Measurements from ENCODE around the gene BSPRY. TPM values are rescaled to one million over a fixed set of nuclear protein-coding genes. Genes with fewer than 3 reads are reported as not detected.

BSPRY gene
- total and polyA plus RNA-seq, 2 of the 13 experiments (the other 11 are each of a cell fraction or from before 2014, with no cell fraction given) = 0.09 to 0.26 TPM

DNA sequence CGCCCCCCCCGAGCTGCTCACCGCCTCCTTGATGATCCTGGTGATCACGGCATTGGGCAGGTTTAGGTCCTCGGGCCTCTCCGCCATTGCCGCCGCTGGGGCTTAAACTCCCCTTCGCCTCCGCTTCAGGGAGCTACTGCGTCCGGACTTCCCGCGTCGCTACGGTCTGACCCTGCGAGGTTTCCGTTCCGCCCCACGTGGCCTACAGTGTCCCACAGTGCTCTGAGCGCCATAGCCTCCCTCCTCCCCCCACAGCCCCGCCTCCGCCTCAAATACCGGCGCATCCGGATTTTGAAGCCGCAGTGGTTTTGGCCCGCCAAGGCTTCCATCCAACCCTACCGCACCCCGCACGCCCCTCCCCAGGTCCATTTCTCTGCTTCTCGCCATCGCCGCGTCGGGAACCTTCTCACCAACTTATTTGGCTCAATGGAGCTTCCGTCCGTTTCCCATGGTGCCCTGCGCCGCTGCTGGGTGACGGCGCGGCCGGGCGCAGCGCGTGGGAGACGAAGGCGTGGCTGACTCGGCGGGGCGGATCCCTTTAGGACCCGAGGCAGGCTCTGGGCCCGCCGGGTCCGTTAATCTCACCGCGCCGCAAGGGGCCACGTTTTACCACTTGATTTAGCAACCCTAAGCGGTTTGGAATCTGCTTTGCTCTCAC is 61.0 kb downstream of the BSPRY start, which contains the start of the genes C9orf43 and POLE3 (continued):
- TF ChIP-seq, protein P1, sequence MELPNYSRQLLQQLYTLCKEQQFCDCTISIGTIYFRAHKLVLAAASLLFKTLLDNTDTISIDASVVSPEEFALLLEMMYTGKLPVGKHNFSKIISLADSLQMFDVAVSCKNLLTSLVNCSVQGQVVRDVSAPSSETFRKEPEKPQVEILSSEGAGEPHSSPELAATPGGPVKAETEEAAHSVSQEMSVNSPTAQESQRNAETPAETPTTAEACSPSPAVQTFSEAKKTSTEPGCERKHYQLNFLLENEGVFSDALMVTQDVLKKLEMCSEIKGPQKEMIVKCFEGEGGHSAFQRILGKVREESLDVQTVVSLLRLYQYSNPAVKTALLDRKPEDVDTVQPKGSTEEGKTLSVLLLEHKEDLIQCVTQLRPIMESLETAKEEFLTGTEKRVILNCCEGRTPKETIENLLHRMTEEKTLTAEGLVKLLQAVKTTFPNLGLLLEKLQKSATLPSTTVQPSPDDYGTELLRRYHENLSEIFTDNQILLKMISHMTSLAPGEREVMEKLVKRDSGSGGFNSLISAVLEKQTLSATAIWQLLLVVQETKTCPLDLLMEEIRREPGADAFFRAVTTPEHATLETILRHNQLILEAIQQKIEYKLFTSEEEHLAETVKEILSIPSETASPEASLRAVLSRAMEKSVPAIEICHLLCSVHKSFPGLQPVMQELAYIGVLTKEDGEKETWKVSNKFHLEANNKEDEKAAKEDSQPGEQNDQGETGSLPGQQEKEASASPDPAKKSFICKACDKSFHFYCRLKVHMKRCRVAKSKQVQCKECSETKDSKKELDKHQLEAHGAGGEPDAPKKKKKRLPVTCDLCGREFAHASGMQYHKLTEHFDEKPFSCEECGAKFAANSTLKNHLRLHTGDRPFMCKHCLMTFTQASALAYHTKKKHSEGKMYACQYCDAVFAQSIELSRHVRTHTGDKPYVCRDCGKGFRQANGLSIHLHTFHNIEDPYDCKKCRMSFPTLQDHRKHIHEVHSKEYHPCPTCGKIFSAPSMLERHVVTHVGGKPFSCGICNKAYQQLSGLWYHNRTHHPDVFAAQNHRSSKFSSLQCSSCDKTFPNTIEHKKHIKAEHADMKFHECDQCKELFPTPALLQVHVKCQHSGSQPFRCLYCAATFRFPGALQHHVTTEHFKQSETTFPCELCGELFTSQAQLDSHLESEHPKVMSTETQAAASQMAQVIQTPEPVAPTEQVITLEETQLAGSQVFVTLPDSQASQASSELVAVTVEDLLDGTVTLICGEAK (IDR thresholded peaks at IDR 0.05) = no peak
- TF ChIP-seq, protein P1 (CRISPR knock-in tag; IDR thresholded peaks at IDR 0.05) = peak; percentile 86
- peak; percentile 83 for TF ChIP-seq CREM (IDR thresholded peaks at IDR 0.05)
- TF ChIP-seq CREM (CRISPR knock-in tag; IDR thresholded peaks at IDR 0.05) = no peak
- TF ChIP-seq ETV5 (CRISPR knock-in tag; IDR thresholded peaks at IDR 0.05; ENCODE audit: borderline replicate concordance) = peak; percentile 46; the same call in 1 of the 2 replicates
- no peak for TF ChIP-seq MZF1 (CRISPR knock-in tag; IDR thresholded peaks at IDR 0.05; ENCODE audit: borderline replicate concordance)
- no peak for TF ChIP-seq EED (CRISPR knock-in tag; IDR thresholded peaks at IDR 0.05)
- TF ChIP-seq, protein P2, sequence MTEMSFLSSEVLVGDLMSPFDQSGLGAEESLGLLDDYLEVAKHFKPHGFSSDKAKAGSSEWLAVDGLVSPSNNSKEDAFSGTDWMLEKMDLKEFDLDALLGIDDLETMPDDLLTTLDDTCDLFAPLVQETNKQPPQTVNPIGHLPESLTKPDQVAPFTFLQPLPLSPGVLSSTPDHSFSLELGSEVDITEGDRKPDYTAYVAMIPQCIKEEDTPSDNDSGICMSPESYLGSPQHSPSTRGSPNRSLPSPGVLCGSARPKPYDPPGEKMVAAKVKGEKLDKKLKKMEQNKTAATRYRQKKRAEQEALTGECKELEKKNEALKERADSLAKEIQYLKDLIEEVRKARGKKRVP (CRISPR knock-in tag; IDR thresholded peaks at IDR 0.05) = peak in 1 of 2 experiments; percentile 77; a peak in 2 of 4 replicates
- TF ChIP-seq ZBTB38 (CRISPR knock-in tag; IDR thresholded peaks at IDR 0.05) = peak; percentile 76; the same call in 1 of the 2 replicates
- TF ChIP-seq ZNF781 (CRISPR knock-in tag; IDR thresholded peaks at IDR 0.05; ENCODE audit: borderline replicate concordance, not compliant biosample characterization) = no peak
- peak; percentile 82 for TF ChIP-seq SP5 (CRISPR knock-in tag; IDR thresholded peaks at IDR 0.05; ENCODE audit: borderline replicate concordance, low read depth)
- peak; percentile 76 for TF ChIP-seq ZNF264 (CRISPR knock-in tag; IDR thresholded peaks at IDR 0.05)
- no peak for TF ChIP-seq GATA4 (IDR thresholded peaks at IDR 0.05; ENCODE audit: borderline replicate concordance, low read depth)
- no peak for TF ChIP-seq HOXA7 (CRISPR knock-in tag; IDR thresholded peaks at IDR 0.05)
- TF ChIP-seq, protein P3, sequence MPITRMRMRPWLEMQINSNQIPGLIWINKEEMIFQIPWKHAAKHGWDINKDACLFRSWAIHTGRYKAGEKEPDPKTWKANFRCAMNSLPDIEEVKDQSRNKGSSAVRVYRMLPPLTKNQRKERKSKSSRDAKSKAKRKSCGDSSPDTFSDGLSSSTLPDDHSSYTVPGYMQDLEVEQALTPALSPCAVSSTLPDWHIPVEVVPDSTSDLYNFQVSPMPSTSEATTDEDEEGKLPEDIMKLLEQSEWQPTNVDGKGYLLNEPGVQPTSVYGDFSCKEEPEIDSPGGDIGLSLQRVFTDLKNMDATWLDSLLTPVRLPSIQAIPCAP (CRISPR knock-in tag; IDR thresholded peaks at IDR 0.05; ENCODE audit: low read depth) = peak; percentile 70; the same call in 1 of the 2 replicates
- peak; percentile 96 for TF ChIP-seq ZNF547 (CRISPR knock-in tag; IDR thresholded peaks at IDR 0.05)
- peak; percentile 93 for TF ChIP-seq DR1 (CRISPR knock-in tag; IDR thresholded peaks at IDR 0.05)
- TF ChIP-seq, protein P4, sequence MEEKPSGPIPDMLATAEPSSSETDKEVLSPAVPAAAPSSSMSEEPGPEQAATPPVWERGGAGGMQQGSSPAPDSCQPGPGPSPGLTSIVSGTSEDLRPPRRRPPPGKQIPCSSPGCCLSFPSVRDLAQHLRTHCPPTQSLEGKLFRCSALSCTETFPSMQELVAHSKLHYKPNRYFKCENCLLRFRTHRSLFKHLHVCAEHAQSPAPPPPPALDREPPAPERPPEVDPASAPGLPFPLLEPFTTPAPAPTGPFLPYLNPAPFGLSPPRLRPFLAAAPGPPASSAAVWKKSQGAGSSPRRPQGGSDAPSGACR (CRISPR knock-in tag; IDR thresholded peaks at IDR 0.05) = peak; percentile 92
- TF ChIP-seq TMF1 (CRISPR knock-in tag; IDR thresholded peaks at IDR 0.05; ENCODE audit: low read depth) = peak; percentile 83; the same call in 1 of the 2 replicates
